H9 (cell line): Measurements from ENCODE around the gene MIPEP. TPM values are rescaled to one million over a fixed set of nuclear protein-coding genes. Genes with fewer than 3 reads are reported as not detected.

Source experiments
- DNase-seq: peaks from one replicate; pipeline ENCODE4 v3.0.0-alpha.2; 2017
- H2AFZ ChIP-seq: one replicate; pipeline ENCODE4 v1.6.1; 2013; ENCODE audit warnings: mild to moderate bottlenecking, low read length, control low read depth, moderate library complexity
- H2AK5ac ChIP-seq: 2 replicates; pipeline ENCODE4 v1.6.1; 2013; ENCODE audit warnings: low read length, control low read depth, mixed read lengths; ENCODE audit not compliant: insufficient read length
- H2BK120ac ChIP-seq: one replicate; pipeline ENCODE4 v1.6.1; 2013; ENCODE audit warnings: low read depth, mild to moderate bottlenecking, low read length, control low read depth, inconsistent platforms; ENCODE audit not compliant: poor library complexity, severe bottlenecking
- H2BK12ac ChIP-seq: 2 replicates; pipeline ENCODE4 v1.6.1; 2013; ENCODE audit warnings: low read length, control low read depth, mixed read lengths, low read depth; ENCODE audit not compliant: insufficient read length
- H2BK15ac ChIP-seq: 2 replicates; pipeline ENCODE4 v1.6.1; 2013; ENCODE audit warnings: low read depth, low read length, control low read depth
- H2BK20ac ChIP-seq: one replicate; pipeline ENCODE4 v1.6.1; 2013; ENCODE audit warnings: low read depth, mild to moderate bottlenecking, low read length, control low read depth, inconsistent platforms; ENCODE audit not compliant: poor library complexity, severe bottlenecking
- H2BK5ac ChIP-seq: 2 replicates; pipeline ENCODE4 v1.6.1; 2013; ENCODE audit warnings: low read length, control low read depth, mixed read lengths; ENCODE audit not compliant: insufficient read length
- H3K14ac ChIP-seq: 2 replicates; pipeline ENCODE4 v1.6.1; 2013; ENCODE audit warnings: low read length, control low read depth; ENCODE audit not compliant: insufficient read depth
- H3K18ac ChIP-seq: 2 replicates; pipeline ENCODE4 v1.6.1; 2013; ENCODE audit warnings: low read depth, mild to moderate bottlenecking, mixed read lengths, low read length, control low read depth; ENCODE audit not compliant: insufficient read length
- H3K23ac ChIP-seq: 2 replicates; pipeline ENCODE4 v1.6.1; 2013; ENCODE audit warnings: low read length, control low read depth, mixed read lengths, low read depth; ENCODE audit not compliant: insufficient read length
- H3K23me2 ChIP-seq: 2 replicates; pipeline ENCODE4 v1.6.1; 2013; ENCODE audit warnings: low read depth, mild to moderate bottlenecking, mixed read lengths, low read length, control low read depth; ENCODE audit not compliant: insufficient read length, poor library complexity, severe bottlenecking
- H3K27ac ChIP-seq: 2 replicates; pipeline ENCODE4 v1.5.1; 2013; ENCODE audit warnings: low read length, control low read depth, mixed read lengths, low read depth; ENCODE audit not compliant: insufficient read length
- H3K27me3 ChIP-seq: 2 replicates; pipeline ENCODE4 v1.6.1; 2013; ENCODE audit warnings: low read length, control low read depth, inconsistent platforms; ENCODE audit not compliant: insufficient read depth
- H3K4ac ChIP-seq: 2 replicates; pipeline ENCODE4 v1.6.1; 2013; ENCODE audit warnings: low read depth, mild to moderate bottlenecking, control low read depth, inconsistent platforms, low read length, moderate library complexity
- H3K4me1 ChIP-seq: 2 replicates; pipeline ENCODE4 v1.6.1; 2013; ENCODE audit warnings: low read length, control low read depth, inconsistent platforms; ENCODE audit not compliant: insufficient read depth
- H3K4me2 ChIP-seq: 2 replicates; pipeline ENCODE4 v1.6.1; 2013; ENCODE audit warnings: low read length, control low read depth, mixed read lengths; ENCODE audit not compliant: insufficient read length, insufficient read depth
- H3K56ac ChIP-seq: 2 replicates; pipeline ENCODE4 v1.6.1; 2013; ENCODE audit warnings: low read depth, mild to moderate bottlenecking, mixed read lengths, low read length, control low read depth; ENCODE audit not compliant: insufficient read length
- H3K79me1 ChIP-seq: 2 replicates; pipeline ENCODE4 v1.6.1; 2013; ENCODE audit warnings: low read depth, mild to moderate bottlenecking, moderate library complexity, low read length, control low read depth, inconsistent platforms; ENCODE audit not compliant: insufficient read depth, poor library complexity, severe bottlenecking
- H3K79me2 ChIP-seq: 2 replicates; pipeline ENCODE4 v1.6.1; 2013; ENCODE audit warnings: low read length, control low read depth, inconsistent platforms; ENCODE audit not compliant: insufficient read depth
- H3K9ac ChIP-seq: 2 replicates; pipeline ENCODE4 v1.6.1; 2013; ENCODE audit warnings: low read length, control low read depth, mixed read lengths; ENCODE audit not compliant: insufficient read length; ENCODE audit errors: extremely low read depth
- H3K9me3 ChIP-seq: one replicate; pipeline ENCODE4 v1.6.1; 2013; ENCODE audit warnings: low read depth, low read length, inconsistent platforms; ENCODE audit not compliant: control insufficient read depth
- H3T11ph ChIP-seq: one replicate; pipeline ENCODE4 v1.6.1; 2013; ENCODE audit warnings: mild to moderate bottlenecking, low read length, control low read depth, inconsistent platforms
- H4K20me1 ChIP-seq: one replicate; pipeline ENCODE4 v1.6.1; 2013; ENCODE audit not compliant: control insufficient read depth, insufficient read length, insufficient read depth
- H4K5ac ChIP-seq: 2 replicates; pipeline ENCODE4 v1.6.1; 2013; ENCODE audit warnings: low read depth, mild to moderate bottlenecking, mixed read lengths, low read length, control low read depth; ENCODE audit not compliant: insufficient read length
- H4K8ac ChIP-seq: replicated peaks from 2 replicates; pipeline ENCODE4 v1.6.1; 2013; ENCODE audit warnings: low read length, control low read depth, mixed read lengths, low read depth; ENCODE audit not compliant: insufficient read length
- H4K91ac ChIP-seq: 2 replicates; pipeline ENCODE4 v1.6.1; 2013; ENCODE audit warnings: low read depth, mild to moderate bottlenecking, moderate library complexity, mixed read lengths, low read length, control low read depth; ENCODE audit not compliant: insufficient read length
- H3K27ac Mint-ChIP-seq, 3 experiments: 2 replicates in 2 of 3; 3 replicates in 1 of 3; pipeline ENCODE4 v1.8.0; 2020 to 2021; ENCODE audit warnings: mixed read lengths in 3 of 3, mild to moderate bottlenecking in 1 of 3, moderate library complexity in 1 of 3
- H3K27me3 Mint-ChIP-seq: 2 replicates; pipeline ENCODE4 v1.8.0; 2021; ENCODE audit warnings: low read depth, mild to moderate bottlenecking, moderate library complexity, mixed read lengths
- H3K36me3 Mint-ChIP-seq, 3 experiments: 2 replicates in 2 of 3; 3 replicates in 1 of 3; pipeline ENCODE4 v1.8.0; 2020 to 2021; ENCODE audit warnings: low read depth in 3 of 3, mixed read lengths in 3 of 3; ENCODE audit not compliant: insufficient read depth in 1 of 3
- H3K4me1 Mint-ChIP-seq, 2 experiments: 2 replicates each; pipeline ENCODE4 v1.8.0; 2020; ENCODE audit warnings: mixed read lengths in 2 of 2
- H3K4me3 Mint-ChIP-seq, 2 experiments: 2 replicates in 1 of 2; 3 replicates in 1 of 2; pipeline ENCODE4 v1.8.0; 2020 to 2021; ENCODE audit warnings: mild to moderate bottlenecking in 2 of 2, mixed read lengths in 2 of 2, moderate library complexity in 1 of 2
- H3K9me3 Mint-ChIP-seq, 2 experiments: 2 replicates in 1 of 2; 3 replicates in 1 of 2; pipeline ENCODE4 v1.8.0; 2020; ENCODE audit warnings: mild to moderate bottlenecking in 2 of 2, mixed read lengths in 2 of 2, moderate library complexity in 1 of 2
- CTCF ChIP-seq: fragments of 200-600 bp; sonication (generic); conservative IDR thresholded peaks from 3 replicates; pipeline ENCODE4 v1.8.0; 2021; ENCODE audit warnings: antibody characterized with exemption, mild to moderate bottlenecking
- WGBS: extraction: QIAGEN DNeasy Blood & Tissue Kit; methylation state at CpG from one replicate; pipeline ENCODE4 v1.1.7; 2013; ENCODE audit warnings: missing lambda C conversion rate, low lambda C conversion rate, mixed read lengths; ENCODE audit not compliant: insufficient read length; ENCODE audit errors: extremely low coverage; 5-methylcytosine and 5-hydroxymethylcytosine counted together
- total RNA-seq: library from RNA; stranded (reverse); gene quantifications from 2 replicates; pipeline ENCODE4 v1.2.1, GENCODE V29; 2021

The MIPEP gene
- total RNA-seq, 1 experiment from 2014 or later = 18.5 TPM

GRCh38 chr13:23842406-23842805 lies 46.8 kb downstream of the MIPEP start:
- Histone ChIP-seq H3K23ac (no peak overlapping the region), H3K27me3 (no peaks in the 10 kb centered on the region), H2BK5ac (no peak overlapping the region), H4K91ac (no peak overlapping the region), H3K79me1 (no peaks in the 10 kb centered on the region), H4K8ac (no peak overlapping the region), H2BK120ac (no peak overlapping the region), H3K56ac (no peak overlapping the region), H3K4me1 (no peaks in the 10 kb centered on the region; the same call in 1 of the 2 replicates), H3K4me2 (no peak overlapping the region), H2BK15ac (no peak overlapping the region), H3K27ac (no peak overlapping the region), H2AK5ac (no peak overlapping the region), H2AFZ (no peak overlapping the region), H4K20me1 (no peaks in the 10 kb centered on the region), H3K9me3 (no peaks in the 10 kb centered on the region), H3K9ac (no peak overlapping the region), H3T11ph (no peak overlapping the region), H3K14ac (no peak overlapping the region), H3K79me2 (no peaks in the 10 kb centered on the region), H2BK20ac (no peak overlapping the region), H3K23me2 (no peaks in the 10 kb centered on the region), H4K5ac (no peak overlapping the region), H3K18ac (no peak overlapping the region), H3K4ac (no peak overlapping the region), H2BK12ac (no peak overlapping the region)
- no peak for DNase-seq
- TF ChIP-seq CTCF = no peak
- peaks cover 7 to 8% of the 10 kb centered on the region in 2 experiments for H3K4me1 Mint-ChIP-seq
- H3K36me3 Mint-ChIP-seq = 0 out of 7 replicates have a peak, but pooled peaks cover 0 to 2% (median 0%) of the 10 kb centered on the region in 3 experiments
- no peak overlapping the region for H3K4me3 Mint-ChIP-seq
- no peaks in the 10 kb centered on the region for H3K27me3 Mint-ChIP-seq
- no peak overlapping the region; a peak in 1 of 7 replicates for H3K27ac Mint-ChIP-seq
- no peaks in the 10 kb centered on the region for H3K9me3 Mint-ChIP-seq
- no CpG with 5 or more reads among the region's 8 CpGs for WGBS
